ENCODE data around the gene FXYD2.
A peak's percentile ranks its signal among the peaks of the same experiment; 100 is the strongest.

FXYD2 gene

GRCh38 chr11:117796456-117796871 lies 28.1 kb downstream of the FXYD2 start:
- no peak overlapping the region for H3K4me3 ChIP-seq (ENCODE audit: low read length)

GRCh38 chr11:117795638-117796455 lies 28.7 kb downstream of the FXYD2 start:
- H3K4me3 ChIP-seq (ENCODE audit: low read length), result no peak overlapping the region
- TF ChIP-seq CTCF (IDR thresholded peaks at IDR 0.05; ENCODE audit: insufficient read depth, low read depth, low read length, missing control alignments), result no peak

More at GRCh38 chr11:117796456-117796871, 28.1 kb downstream of the FXYD2 start:
- TF ChIP-seq CTCF (IDR thresholded peaks at IDR 0.05; ENCODE audit: insufficient read depth, low read depth, low read length, missing control alignments), result no peak
- DNase-seq (ENCODE audit: low read depth), result no peak

GRCh38 chr11:117794772-117795629 lies 29.5 kb downstream of the FXYD2 start:
- no peak overlapping the region for H3K4me3 ChIP-seq (ENCODE audit: low read length)
- TF ChIP-seq CTCF (IDR thresholded peaks at IDR 0.05; ENCODE audit: insufficient read depth, low read depth, low read length, missing control alignments), result no peak
- no peak for DNase-seq (ENCODE audit: low read depth)

More at GRCh38 chr11:117795638-117796455, 28.7 kb downstream of the FXYD2 start:
- DNase-seq (ENCODE audit: low read depth), result peak; percentile 7

GRCh38 chr11:117794135-117794534 lies 30.4 kb downstream of the FXYD2 start:
- no peak overlapping the region for H3K4me3 ChIP-seq (ENCODE audit: low read length)
- no peak for DNase-seq (ENCODE audit: low read depth)
- no peak for TF ChIP-seq CTCF (IDR thresholded peaks at IDR 0.05; ENCODE audit: insufficient read depth, low read depth, low read length, missing control alignments)

- DNase-seq (ENCODE audit: low read depth), result no peak
- H3K4me3 ChIP-seq (ENCODE audit: low read length), result no peak overlapping the region
- no peak for TF ChIP-seq CTCF (IDR thresholded peaks at IDR 0.05; ENCODE audit: insufficient read depth, low read depth, low read length, missing control alignments)
Measured at GRCh38 chr11:117793583-117793982, 31.0 kb downstream of the FXYD2 start.

- no peak overlapping the region for H3K4me3 ChIP-seq (ENCODE audit: low read length)
- no peak for TF ChIP-seq CTCF (IDR thresholded peaks at IDR 0.05; ENCODE audit: insufficient read depth, low read depth, low read length, missing control alignments)
- DNase-seq (ENCODE audit: low read depth), result no peak
Measured at GRCh38 chr11:117792992-117793391, 31.6 kb downstream of the FXYD2 start.
